MM.1S (cell line): ENCODE results near the gene ASB10.

Experiments used
- DNase-seq: peaks from one replicate; pipeline ENCODE4 v3.0.0-alpha.2; 2015
- H2AFZ ChIP-seq: fragments of 300-600 bp; sonication (generic); 2 replicates; pipeline ENCODE4 v1.6.0; 2016; ENCODE audit warnings: antibody characterized with exemption, low read length
- H3F3A ChIP-seq: fragments of 300-600 bp; sonication (generic); 2 replicates; pipeline ENCODE4 v1.6.1; 2016; ENCODE audit warnings: mild to moderate bottlenecking, antibody characterized with exemption, low read length, moderate library complexity, mixed read lengths; ENCODE audit not compliant: insufficient read depth
- H3K27ac ChIP-seq: fragments of 300-600 bp; sonication (generic); 2 replicates; pipeline ENCODE4 v1.5.1; 2016; ENCODE audit warnings: mild to moderate bottlenecking, low read length
- H3K27me3 ChIP-seq: fragments of 300-600 bp; sonication (generic); replicated peaks from 2 replicates; pipeline ENCODE4 v1.6.0; 2016; ENCODE audit warnings: low read length; ENCODE audit not compliant: insufficient read depth
- H3K36me3 ChIP-seq: fragments of 300-600 bp; sonication (generic); replicated peaks from 2 replicates; pipeline ENCODE4 v1.6.1; 2016; ENCODE audit warnings: mild to moderate bottlenecking, low read length, mixed read lengths; ENCODE audit not compliant: insufficient read depth
- H3K4me1 ChIP-seq: fragments of 300-600 bp; sonication (generic); 2 replicates; pipeline ENCODE4 v1.6.1; 2016; ENCODE audit warnings: low read length, mixed read lengths
- H3K4me2 ChIP-seq: fragments of 300-600 bp; sonication (generic); 2 replicates; pipeline ENCODE4 v1.6.0; 2016; ENCODE audit warnings: low read depth, low read length
- H3K4me3 ChIP-seq: fragments of 300-600 bp; sonication (generic); 2 replicates; pipeline ENCODE4 v1.5.1; 2016; ENCODE audit warnings: low read length, mixed read lengths
- H3K79me2 ChIP-seq: fragments of 300-600 bp; sonication (generic); 2 replicates; pipeline ENCODE4 v1.6.1; 2016; ENCODE audit warnings: mixed run types, low read length, mixed read lengths
- H3K9ac ChIP-seq: fragments of 300-600 bp; sonication (generic); 2 replicates; pipeline ENCODE4 v1.6.1; 2016; ENCODE audit warnings: low read length, mixed read lengths
- H3K9me2 ChIP-seq: fragments of 300-600 bp; sonication (generic); replicated peaks from 2 replicates; pipeline ENCODE4 v1.6.1; 2016; ENCODE audit warnings: mild to moderate bottlenecking, low read length, mixed read lengths; ENCODE audit not compliant: insufficient read depth
- H3K9me3 ChIP-seq: fragments of 300-600 bp; sonication (generic); replicated peaks from 2 replicates; pipeline ENCODE4 v1.6.1; 2016; ENCODE audit warnings: mild to moderate bottlenecking, low read length, mixed read lengths; ENCODE audit not compliant: insufficient read depth
- H4K20me1 ChIP-seq: fragments of 300-600 bp; sonication (generic); 2 replicates; pipeline ENCODE4 v1.6.1; 2016; ENCODE audit warnings: mild to moderate bottlenecking, low read length, moderate library complexity, mixed read lengths; ENCODE audit not compliant: insufficient read depth
- CTCF ChIP-seq: fragments of 300-600 bp; sonication (generic); IDR thresholded peaks from 2 replicates; pipeline ENCODE4 v1.5.1; 2016; ENCODE audit warnings: antibody characterized with exemption, low read length, mixed read lengths
- EZH2 ChIP-seq: fragments of 300-600 bp; sonication (generic); optimal IDR thresholded peaks from 2 replicates; pipeline ENCODE3; 2017; ENCODE audit warnings: low read depth, mild to moderate bottlenecking, antibody characterized with exemption, low read length, mixed read lengths
- EZH2phosphoT487 ChIP-seq: fragments of 300-600 bp; sonication (generic); IDR thresholded peaks from 2 replicates; pipeline ENCODE4 v1.6.1; 2018; ENCODE audit warnings: antibody characterized with exemption, low read length

ASB10 gene

DNA sequence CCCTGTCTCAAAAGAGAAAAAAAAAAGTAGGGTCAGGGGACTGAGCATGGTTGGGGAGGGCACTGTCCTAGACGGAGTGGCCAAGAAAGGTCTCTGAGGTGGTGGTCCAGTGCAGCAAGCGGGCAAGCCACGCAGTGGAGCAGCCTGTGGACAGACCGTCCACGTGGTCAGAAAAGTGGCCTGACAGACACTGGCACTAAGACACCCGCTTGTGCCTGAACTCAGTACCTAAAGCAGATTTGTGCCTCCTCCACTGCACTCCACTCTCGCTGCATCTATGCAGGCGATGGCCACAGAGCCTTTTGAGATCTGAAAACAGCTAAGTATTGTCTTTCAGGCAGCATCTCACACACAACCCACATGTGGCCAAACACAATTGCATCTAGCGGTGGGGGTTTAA is 8.8 kb downstream of the ASB10 start:
- Histone ChIP-seq H3K36me3 (no peaks in the 10 kb centered on the region), H2AFZ (no peak overlapping the region), H3K27ac (no peak overlapping the region), H3K27me3 (peaks cover 90% of the 10 kb centered on the region), H3K9me2 (no peaks in the 10 kb centered on the region), H3K9ac (no peak overlapping the region), H3F3A (no peaks in the 10 kb centered on the region), H3K79me2 (no peaks in the 10 kb centered on the region), H3K4me2 (no peak overlapping the region), H3K4me1 (no peaks in the 10 kb centered on the region), H4K20me1 (no peaks in the 10 kb centered on the region), H3K4me3 (no peak overlapping the region), H3K9me3 (no peaks in the 10 kb centered on the region)
- TF ChIP-seq EZH2phosphoT487 (no peak), EZH2 (no peak), CTCF (no peak)
- no peak for DNase-seq

DNA sequence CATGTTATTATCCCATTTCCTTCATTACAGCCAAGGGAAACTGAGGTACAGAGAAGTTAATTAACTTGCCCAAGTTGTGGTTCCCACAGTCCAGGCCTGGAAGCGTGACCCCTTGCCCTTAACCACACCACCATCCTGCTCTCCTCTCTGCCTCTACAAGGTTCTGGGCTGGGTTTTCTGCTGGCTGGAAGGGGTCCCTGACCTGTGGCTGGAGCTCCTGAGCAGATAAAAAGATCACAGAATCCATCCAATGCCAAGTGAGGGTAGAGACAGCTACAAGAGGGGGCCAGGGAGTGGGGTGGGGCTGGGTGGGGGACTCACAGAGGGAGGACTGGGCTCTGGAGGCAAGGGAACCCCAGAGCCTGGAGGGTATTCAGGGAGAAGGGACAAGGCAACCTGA is 9.7 kb downstream of the ASB10 start:
- H3K36me3 ChIP-seq: no peaks in the 10 kb centered on the region
- DNase-seq: no peak
- H3K27ac ChIP-seq: no peak overlapping the region
- H4K20me1 ChIP-seq: no peaks in the 10 kb centered on the region
- TF ChIP-seq EZH2phosphoT487: no peak
- TF ChIP-seq CTCF: no peak
- no peak for TF ChIP-seq EZH2
- no peaks in the 10 kb centered on the region for H3K9me3 ChIP-seq
- H3K27me3 ChIP-seq: peaks cover 87% of the 10 kb centered on the region
- H3K9ac ChIP-seq: no peak overlapping the region
- H3K4me3 ChIP-seq: no peak overlapping the region
- H3K4me2 ChIP-seq: no peak overlapping the region
- H2AFZ ChIP-seq: no peak overlapping the region
- H3K9me2 ChIP-seq: no peaks in the 10 kb centered on the region
- H3K4me1 ChIP-seq: no peaks in the 10 kb centered on the region
- no peaks in the 10 kb centered on the region for H3F3A ChIP-seq
- no peaks in the 10 kb centered on the region for H3K79me2 ChIP-seq

DNA sequence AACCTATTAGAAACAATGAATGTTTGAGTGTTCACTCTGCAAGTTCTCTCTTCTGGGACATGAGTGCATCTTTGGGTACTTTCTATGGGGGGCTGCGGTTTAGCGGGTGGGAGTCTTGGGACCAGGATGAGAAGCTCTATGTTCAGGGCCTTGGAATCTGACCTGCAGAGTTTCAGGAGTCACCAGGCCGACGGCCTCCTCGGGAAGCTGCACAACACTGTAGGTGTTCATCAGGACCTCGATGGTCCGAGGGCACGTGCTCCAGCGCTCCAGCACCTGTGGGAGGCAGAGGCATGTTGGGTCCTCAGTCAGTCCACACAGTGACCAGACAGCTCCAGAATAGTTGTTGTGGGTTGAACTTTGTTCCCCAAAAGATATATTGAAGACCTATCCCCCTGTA is 10.6 kb downstream of the ASB10 start:
- no peaks in the 10 kb centered on the region for H4K20me1 ChIP-seq
- peaks cover 88% of the 10 kb centered on the region for H3K27me3 ChIP-seq
- TF ChIP-seq CTCF (no peak), EZH2phosphoT487 (no peak), EZH2 (no peak)
- H3K4me1 ChIP-seq: no peaks in the 10 kb centered on the region
- H3K9me3 ChIP-seq: no peaks in the 10 kb centered on the region
- H3K9me2 ChIP-seq: no peaks in the 10 kb centered on the region
- H3K36me3 ChIP-seq: no peaks in the 10 kb centered on the region
- H2AFZ ChIP-seq: no peak overlapping the region
- no peak for DNase-seq
- no peak overlapping the region for H3K9ac ChIP-seq
- H3K4me2 ChIP-seq: no peak overlapping the region
- no peaks in the 10 kb centered on the region for H3K79me2 ChIP-seq
- no peaks in the 10 kb centered on the region for H3F3A ChIP-seq
- no peak overlapping the region for H3K4me3 ChIP-seq
- H3K27ac ChIP-seq: no peak overlapping the region
